ENCODE measurements around the gene DNAH5.

Gene DNAH5

DNA sequence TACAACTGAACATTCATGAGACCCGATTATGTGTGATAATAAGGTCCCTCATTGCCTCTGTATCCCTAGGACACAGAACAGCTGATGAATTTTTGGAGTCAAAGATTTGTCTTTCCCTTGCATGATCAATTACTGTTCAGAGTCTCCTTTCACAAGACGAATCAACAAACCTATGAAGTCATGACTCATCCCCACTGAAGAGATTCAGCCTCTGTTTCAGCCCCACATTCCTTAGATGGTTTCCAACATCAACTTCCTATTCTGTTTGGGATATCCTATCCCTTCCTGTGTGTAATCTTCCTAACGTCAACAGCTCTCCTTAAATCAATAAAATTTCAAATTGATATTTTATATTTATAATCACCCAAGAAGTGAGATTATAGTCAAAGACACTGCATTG lies 199.0 kb downstream of the DNAH5 start:
- TF ChIP-seq, protein P1, sequence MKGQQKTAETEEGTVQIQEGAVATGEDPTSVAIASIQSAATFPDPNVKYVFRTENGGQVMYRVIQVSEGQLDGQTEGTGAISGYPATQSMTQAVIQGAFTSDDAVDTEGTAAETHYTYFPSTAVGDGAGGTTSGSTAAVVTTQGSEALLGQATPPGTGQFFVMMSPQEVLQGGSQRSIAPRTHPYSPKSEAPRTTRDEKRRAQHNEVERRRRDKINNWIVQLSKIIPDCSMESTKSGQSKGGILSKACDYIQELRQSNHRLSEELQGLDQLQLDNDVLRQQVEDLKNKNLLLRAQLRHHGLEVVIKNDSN (IDR thresholded peaks at IDR 0.05): no peak
- TF ChIP-seq TCF12 (IDR thresholded peaks at IDR 0.05; ENCODE audit: low read depth) (no peak), TAF1 (IDR thresholded peaks at IDR 0.05; ENCODE audit: low read depth) (no peak), NFIC (IDR thresholded peaks at IDR 0.05) (no peak), CEBPB (IDR thresholded peaks at IDR 0.05) (no peak)

DNA sequence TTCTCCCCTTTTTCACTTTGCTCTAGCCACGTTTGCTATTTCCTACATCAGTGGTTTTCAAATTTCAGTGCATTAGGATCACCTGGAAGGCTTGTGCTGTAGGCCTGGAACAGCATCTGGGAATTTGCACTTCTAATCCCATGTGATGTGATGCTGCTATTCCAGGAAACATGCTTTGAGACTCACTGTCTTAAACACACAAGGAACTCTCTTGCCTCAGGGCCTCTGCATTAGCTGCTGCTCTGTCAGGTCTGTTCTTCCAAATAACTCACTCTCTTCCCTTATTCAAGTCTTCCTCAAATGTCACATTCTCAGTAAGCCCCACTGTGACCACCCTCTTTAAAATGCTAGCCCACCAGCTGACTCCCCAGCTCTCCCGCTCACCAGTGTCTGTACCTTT lies 204.0 kb downstream of the DNAH5 start:
- TF ChIP-seq, protein P1 (IDR thresholded peaks at IDR 0.05): no peak
- TF ChIP-seq, protein P2, sequence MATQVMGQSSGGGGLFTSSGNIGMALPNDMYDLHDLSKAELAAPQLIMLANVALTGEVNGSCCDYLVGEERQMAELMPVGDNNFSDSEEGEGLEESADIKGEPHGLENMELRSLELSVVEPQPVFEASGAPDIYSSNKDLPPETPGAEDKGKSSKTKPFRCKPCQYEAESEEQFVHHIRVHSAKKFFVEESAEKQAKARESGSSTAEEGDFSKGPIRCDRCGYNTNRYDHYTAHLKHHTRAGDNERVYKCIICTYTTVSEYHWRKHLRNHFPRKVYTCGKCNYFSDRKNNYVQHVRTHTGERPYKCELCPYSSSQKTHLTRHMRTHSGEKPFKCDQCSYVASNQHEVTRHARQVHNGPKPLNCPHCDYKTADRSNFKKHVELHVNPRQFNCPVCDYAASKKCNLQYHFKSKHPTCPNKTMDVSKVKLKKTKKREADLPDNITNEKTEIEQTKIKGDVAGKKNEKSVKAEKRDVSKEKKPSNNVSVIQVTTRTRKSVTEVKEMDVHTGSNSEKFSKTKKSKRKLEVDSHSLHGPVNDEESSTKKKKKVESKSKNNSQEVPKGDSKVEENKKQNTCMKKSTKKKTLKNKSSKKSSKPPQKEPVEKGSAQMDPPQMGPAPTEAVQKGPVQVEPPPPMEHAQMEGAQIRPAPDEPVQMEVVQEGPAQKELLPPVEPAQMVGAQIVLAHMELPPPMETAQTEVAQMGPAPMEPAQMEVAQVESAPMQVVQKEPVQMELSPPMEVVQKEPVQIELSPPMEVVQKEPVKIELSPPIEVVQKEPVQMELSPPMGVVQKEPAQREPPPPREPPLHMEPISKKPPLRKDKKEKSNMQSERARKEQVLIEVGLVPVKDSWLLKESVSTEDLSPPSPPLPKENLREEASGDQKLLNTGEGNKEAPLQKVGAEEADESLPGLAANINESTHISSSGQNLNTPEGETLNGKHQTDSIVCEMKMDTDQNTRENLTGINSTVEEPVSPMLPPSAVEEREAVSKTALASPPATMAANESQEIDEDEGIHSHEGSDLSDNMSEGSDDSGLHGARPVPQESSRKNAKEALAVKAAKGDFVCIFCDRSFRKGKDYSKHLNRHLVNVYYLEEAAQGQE (IDR thresholded peaks at IDR 0.05; ENCODE audit: low read depth): no peak
- TF ChIP-seq RAD21 (IDR thresholded peaks at IDR 0.05; ENCODE audit: low read depth) (no peak), TEAD4 (IDR thresholded peaks at IDR 0.05) (no peak), TCF12 (IDR thresholded peaks at IDR 0.05; ENCODE audit: low read depth) (no peak), FOXM1 (IDR thresholded peaks at IDR 0.05; ENCODE audit: borderline replicate concordance, low read depth) (no peak), CREB1 (IDR thresholded peaks at IDR 0.05; ENCODE audit: low read depth) (no peak), ZBTB7A (IDR thresholded peaks at IDR 0.05; ENCODE audit: low read depth) (no peak), CEBPB (IDR thresholded peaks at IDR 0.05) (no peak), TAF1 (IDR thresholded peaks at IDR 0.05; ENCODE audit: low read depth) (no peak), YY1 (IDR thresholded peaks at IDR 0.05; ENCODE audit: low read depth) (no peak), NFIC (IDR thresholded peaks at IDR 0.05) (no peak), EGR1 (IDR thresholded peaks at IDR 0.05) (no peak), EP300 (IDR thresholded peaks at IDR 0.05; ENCODE audit: borderline replicate concordance) (no peak)
- TF ChIP-seq, protein P3, sequence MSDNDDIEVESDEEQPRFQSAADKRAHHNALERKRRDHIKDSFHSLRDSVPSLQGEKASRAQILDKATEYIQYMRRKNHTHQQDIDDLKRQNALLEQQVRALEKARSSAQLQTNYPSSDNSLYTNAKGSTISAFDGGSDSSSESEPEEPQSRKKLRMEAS (IDR thresholded peaks at IDR 0.05): no peak

DNA sequence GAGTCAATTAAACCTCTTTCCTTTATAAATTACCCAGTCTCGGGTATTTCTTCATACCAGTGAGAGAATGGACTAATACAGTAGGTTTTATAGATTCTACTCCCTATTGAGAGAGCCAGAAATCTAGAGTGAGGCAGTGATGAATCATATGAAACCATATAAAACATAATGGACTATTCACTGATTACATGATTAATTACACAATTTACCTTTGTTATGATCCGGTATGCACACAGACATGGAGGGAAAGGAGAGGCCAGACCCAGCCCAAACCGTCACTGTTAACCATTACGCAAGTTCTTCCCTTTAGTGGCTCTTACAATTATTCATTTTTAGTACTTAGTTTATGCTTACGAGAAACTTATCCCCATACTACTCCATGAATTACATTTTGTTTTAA lies 205.0 kb downstream of the DNAH5 start:
- TF ChIP-seq, protein P3 (IDR thresholded peaks at IDR 0.05): no peak
- TF ChIP-seq TAF1 (IDR thresholded peaks at IDR 0.05; ENCODE audit: low read depth) (no peak), NFIC (IDR thresholded peaks at IDR 0.05) (no peak)

DNA sequence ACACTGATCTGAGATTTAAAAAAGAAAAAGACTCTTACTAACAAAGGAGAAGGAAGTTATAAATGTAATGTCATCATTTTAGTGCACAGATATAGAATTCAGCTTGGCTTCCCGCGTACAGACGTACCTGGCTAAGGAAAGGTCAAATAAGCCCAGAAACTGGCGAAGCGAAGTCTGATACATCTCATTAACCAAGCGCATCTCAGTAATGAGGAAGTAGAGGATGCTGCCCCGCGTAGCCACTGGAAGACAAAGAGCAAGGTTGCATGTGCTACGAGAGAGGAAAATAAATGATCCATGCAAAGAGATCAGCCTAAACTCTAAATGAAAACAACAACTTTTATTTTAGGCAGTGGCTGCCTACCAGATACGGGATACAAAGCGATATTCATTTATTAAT lies 208.8 kb downstream of the DNAH5 start:
- TF ChIP-seq, protein P3 (IDR thresholded peaks at IDR 0.05): no peak
- TF ChIP-seq TEAD4 (IDR thresholded peaks at IDR 0.05): no peak
- TF ChIP-seq CEBPB (IDR thresholded peaks at IDR 0.05): no peak
- no peak for TF ChIP-seq CREB1 (IDR thresholded peaks at IDR 0.05; ENCODE audit: low read depth)
- TF ChIP-seq TCF12 (IDR thresholded peaks at IDR 0.05; ENCODE audit: low read depth): no peak
- no peak for TF ChIP-seq FOXM1 (IDR thresholded peaks at IDR 0.05; ENCODE audit: borderline replicate concordance, low read depth)
- no peak for TF ChIP-seq NFIC (IDR thresholded peaks at IDR 0.05)
- no peak for TF ChIP-seq EP300 (IDR thresholded peaks at IDR 0.05; ENCODE audit: borderline replicate concordance)
- TF ChIP-seq TAF1 (IDR thresholded peaks at IDR 0.05; ENCODE audit: low read depth): no peak
- TF ChIP-seq, protein P2 (IDR thresholded peaks at IDR 0.05; ENCODE audit: low read depth): no peak

DNA sequence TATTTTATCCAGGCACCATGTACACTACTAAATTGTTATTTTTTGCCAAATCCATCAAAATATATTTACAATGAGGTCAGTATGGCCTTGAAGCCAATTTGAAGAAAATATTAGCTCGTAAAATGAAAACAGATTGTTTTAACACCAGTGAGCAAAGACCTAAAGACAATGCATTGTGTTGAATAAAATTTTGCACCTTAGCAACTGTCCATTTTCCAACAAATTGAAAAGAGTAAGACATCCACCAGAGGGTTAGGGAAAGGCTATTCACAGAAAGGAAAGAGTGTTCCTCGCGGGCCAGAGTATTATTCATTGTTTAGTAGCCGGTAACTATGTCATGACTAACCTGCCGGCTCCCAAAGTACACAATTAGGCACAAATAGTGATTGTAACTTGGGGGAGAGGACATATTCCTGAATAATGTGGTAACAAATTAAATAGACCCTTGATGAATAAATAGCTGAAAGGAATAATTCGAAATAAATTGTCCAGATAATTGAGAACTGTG lies 213.3 kb downstream of the DNAH5 start:
- TF ChIP-seq, protein P1 (IDR thresholded peaks at IDR 0.05): no peak
- TF ChIP-seq, protein P2 (IDR thresholded peaks at IDR 0.05; ENCODE audit: low read depth): no peak
- TF ChIP-seq TEAD4 (IDR thresholded peaks at IDR 0.05) (no peak), YY1 (IDR thresholded peaks at IDR 0.05; ENCODE audit: low read depth) (no peak), FOXM1 (IDR thresholded peaks at IDR 0.05; ENCODE audit: borderline replicate concordance, low read depth) (no peak), EGR1 (IDR thresholded peaks at IDR 0.05) (no peak), TAF1 (IDR thresholded peaks at IDR 0.05; ENCODE audit: low read depth) (no peak), RAD21 (IDR thresholded peaks at IDR 0.05; ENCODE audit: low read depth) (no peak), EP300 (IDR thresholded peaks at IDR 0.05; ENCODE audit: borderline replicate concordance) (no peak)
- TF ChIP-seq, protein P3 (IDR thresholded peaks at IDR 0.05): no peak

Data from Ishikawa (cell line).